GM21367 (cell line): ENCODE measurements around the gene KLK13.

Experiments
- ATAC-seq: cut with Tn5 transposase; IDR thresholded peaks from one replicate; pipeline ENCODE4 v1.9.1; 2021; ENCODE audit not compliant: unreplicated experiment

KLK13 gene

GRCh38 chr19:51020988-51021651, 43.8 kb downstream of the KLK13 start:
- ATAC-seq: no peak

GRCh38 chr19:51019544-51019925, 45.4 kb downstream of the KLK13 start, which contains the start of gene KLK10:
Gene KLK10 (minus strand): TSS chr19:51019709. CDS start chr19:51019130, 579 bp downstream.
- ATAC-seq: no peak

DNA sequence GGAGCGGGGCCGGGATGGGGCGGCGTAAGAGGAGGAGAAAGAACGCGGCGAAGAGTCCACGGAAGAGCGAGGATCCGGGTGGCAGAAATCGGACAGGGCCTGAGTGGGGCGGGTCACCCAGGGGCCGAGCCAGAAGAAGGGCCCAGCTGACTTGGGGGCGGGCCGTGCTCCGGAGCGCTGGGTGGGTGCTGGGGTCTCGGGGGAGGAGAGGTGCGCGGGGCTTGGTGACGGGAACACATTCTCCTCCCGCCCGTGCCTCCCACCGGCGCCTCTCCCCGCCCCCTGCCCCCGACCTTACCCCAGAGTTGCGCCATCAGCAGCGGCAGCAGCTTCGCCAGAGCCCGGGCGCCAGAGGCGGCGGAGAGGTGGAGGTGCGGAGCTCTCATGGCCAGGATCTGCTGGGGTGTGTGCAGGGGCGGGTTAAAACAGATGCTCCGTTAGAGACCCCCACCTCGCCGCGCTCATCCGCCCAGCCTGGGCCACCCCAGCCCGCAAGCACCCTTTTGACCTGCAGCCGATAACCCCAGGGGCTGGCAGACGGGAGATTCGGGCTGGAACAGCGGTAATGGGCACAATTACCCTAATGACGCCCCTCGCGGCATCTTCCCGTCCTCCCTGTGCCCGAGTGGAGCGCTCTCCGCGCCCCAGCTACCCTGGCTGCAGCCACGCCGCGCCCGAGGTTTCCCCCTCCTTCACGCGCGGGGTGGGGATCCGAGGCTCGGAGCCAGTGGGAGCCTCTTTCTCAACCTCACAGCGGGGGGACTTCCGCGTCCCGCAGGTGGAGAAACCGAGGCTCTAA, 45.9 kb downstream of the KLK13 start:
- ATAC-seq: no peak

- ATAC-seq: no peak
These were observed 47.9 kb downstream of the KLK13 start for GRCh38 chr19:51016798-51017683.

DNA sequence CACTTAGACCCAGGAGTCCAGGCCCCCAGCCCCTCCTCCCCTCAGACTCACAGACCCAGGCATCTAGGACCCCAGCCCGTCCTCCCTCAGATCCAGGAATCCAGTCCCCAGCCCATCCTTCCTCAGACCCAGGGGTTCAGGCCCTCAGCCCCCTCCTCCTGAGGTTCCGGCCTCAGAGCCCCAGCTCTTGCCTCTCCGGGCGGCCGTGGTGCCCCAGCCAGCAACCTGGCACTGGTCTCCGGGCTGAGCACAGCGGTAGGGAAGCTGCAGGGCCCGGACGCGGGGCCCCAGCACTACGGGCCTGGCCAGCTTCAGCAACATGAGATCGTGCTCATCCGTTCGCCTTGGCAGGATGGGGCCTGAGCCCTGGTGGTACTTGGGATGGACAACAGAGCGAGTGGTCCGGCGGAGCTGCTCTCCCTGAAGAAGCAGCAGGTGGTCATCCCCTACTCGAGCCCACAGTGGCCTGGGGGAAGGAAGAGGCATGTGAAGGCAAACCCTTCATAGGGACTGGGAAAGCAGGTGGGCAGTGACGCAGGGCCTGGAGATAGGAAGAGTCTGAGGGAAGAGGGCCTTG, 49.1 kb downstream of the KLK13 start:
- ATAC-seq: no peak

- ATAC-seq: no peak
These were observed 50.6 kb downstream of the KLK13 start for GRCh38 chr19:51014242-51014641.

DNA sequence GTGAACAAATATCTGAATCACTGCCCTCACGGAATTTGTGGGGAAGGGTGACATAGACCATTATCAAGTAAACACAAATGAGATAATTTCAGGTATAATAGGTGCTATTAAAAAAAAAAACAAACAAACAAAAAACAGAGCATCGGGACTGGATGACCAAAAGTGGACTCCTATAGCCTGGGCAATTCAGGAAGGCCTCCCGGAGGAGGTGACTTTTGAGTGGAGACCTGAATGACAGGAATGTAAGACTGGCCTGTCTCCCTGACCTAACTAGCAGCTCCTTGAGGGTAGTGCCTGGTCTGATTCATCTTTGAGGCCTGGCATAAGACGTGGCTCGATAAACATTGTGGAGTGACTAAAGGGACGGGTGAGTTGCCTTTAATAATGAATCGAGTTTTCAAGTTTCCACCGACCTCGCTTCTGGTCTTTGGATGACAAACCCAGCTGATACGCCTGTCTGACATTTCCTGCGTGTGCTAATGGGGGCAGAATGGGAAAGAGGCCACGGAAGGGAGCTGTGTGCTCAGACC, 52.2 kb downstream of the KLK13 start:
- ATAC-seq: no peak

DNA sequence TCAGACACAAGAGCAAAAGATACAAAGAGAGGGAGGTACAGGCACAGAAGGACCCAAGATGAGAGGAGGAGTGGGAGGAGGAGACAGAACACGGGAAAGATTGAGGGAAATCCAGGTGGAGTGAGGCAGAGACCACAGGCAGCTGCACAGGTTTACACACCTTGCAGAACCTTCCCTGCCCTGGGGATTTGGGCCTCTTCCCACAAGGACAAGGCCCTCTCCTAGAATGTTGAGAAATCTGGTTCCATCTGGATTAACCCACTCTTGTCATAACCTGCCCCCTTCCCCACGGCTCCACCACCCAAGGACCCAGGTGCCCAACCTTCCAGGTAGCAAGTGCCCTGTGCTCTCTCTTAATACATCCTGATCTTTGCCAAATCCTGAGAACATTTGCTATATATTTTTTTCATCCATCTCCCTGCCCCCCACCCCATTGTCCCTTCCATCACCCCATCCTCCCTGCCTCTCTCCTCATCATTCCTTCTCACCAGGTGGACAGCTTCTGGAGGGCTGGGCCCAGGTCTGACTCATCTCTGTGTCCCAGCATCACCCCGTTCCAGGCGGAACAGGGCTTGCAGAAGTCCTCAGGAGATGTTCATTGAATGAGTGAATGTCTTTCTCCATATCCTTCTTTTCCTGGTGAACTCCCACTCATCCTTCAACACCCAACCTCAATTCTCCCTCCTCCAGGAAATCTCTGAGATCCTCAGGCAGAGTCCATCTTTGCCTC, 54.7 kb downstream of the KLK13 start:
- no peak for ATAC-seq

GRCh38 chr19:51009061-51009891, 55.6 kb downstream of the KLK13 start:
- no peak for ATAC-seq

DNA sequence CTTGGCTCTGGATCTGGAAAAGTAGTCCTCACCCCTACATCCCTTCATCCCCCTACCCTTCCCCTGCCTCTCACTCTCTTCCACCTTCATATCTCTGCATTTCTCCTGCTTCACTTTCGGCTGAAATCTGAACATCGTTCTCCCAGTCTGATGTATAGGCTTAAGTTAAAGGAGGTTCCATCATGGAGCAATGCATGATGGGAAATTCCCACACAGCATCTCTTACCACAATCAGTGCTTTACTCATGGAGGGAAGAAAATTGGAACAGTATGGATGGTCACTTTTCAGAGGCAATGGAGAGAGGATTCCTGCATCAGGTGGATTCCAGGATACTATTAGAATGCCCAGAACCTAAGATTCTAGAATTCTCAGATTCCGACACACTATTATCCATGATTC, 57.4 kb downstream of the KLK13 start:
- ATAC-seq: no peak

GRCh38 chr19:51006406-51006805, 58.5 kb downstream of the KLK13 start:
- ATAC-seq: no peak
